OCI-LY1 (cell line): ENCODE measurements around the gene NECTIN1.

Source experiments
- EZH2 ChIP-seq: fragments of 200-600 bp; sonication (generic), shearing (Covaris generic); IDR thresholded peaks from 2 replicates; pipeline ENCODE4 v1.8.0; 2017; ENCODE audit warnings: borderline replicate concordance, mixed run types, mild to moderate bottlenecking, antibody characterized with exemption, low read length, moderate library complexity, mixed read lengths
- TF ChIP-seq, protein P1 (sequence below): fragments of 200-600 bp; sonication (generic), shearing (Covaris generic); IDR thresholded peaks from 2 replicates; pipeline ENCODE4 v1.5.1; 2017; ENCODE audit warnings: mild to moderate bottlenecking, antibody characterized with exemption, low read length, moderate library complexity, mixed read lengths

DNA sequence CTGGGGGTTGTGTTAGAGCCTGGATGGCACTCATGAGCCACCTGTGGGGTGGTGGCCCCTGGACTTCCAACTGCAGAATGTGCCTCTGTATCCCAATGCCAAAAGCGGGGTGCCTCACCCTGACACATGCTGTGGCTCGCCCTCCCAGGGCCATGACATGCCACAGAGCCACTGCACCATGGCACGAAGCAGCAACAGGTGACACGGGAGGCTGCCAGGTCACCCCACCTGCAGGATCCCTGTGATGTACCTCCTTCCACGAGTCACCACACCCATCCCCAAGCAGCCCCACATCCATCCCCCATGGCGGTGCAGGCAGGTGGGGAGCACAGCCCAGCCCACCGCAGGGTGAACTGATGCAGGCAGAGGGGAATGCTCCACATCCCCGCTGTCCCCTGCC lies 14.8 kb downstream of the NECTIN1 start:
- TF ChIP-seq, protein P1, sequence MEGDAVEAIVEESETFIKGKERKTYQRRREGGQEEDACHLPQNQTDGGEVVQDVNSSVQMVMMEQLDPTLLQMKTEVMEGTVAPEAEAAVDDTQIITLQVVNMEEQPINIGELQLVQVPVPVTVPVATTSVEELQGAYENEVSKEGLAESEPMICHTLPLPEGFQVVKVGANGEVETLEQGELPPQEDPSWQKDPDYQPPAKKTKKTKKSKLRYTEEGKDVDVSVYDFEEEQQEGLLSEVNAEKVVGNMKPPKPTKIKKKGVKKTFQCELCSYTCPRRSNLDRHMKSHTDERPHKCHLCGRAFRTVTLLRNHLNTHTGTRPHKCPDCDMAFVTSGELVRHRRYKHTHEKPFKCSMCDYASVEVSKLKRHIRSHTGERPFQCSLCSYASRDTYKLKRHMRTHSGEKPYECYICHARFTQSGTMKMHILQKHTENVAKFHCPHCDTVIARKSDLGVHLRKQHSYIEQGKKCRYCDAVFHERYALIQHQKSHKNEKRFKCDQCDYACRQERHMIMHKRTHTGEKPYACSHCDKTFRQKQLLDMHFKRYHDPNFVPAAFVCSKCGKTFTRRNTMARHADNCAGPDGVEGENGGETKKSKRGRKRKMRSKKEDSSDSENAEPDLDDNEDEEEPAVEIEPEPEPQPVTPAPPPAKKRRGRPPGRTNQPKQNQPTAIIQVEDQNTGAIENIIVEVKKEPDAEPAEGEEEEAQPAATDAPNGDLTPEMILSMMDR, result no peak
- no peak for TF ChIP-seq EZH2
